Type B pancreatic cell (in vitro differentiated cells): Measurements from ENCODE around the gene DLEC1. TPM values are rescaled to one million over a fixed set of nuclear protein-coding genes. Genes with fewer than 3 reads are reported as not detected.

Experiments used
- DNase-seq: peaks from one replicate; pipeline ENCODE4 v3.0.0; 2021; ENCODE audit warnings: mixed read lengths; ENCODE audit not compliant: unreplicated experiment; ENCODE audit errors: extremely low spot score
- H3K27ac Mint-ChIP-seq: 2 replicates; pipeline ENCODE4 v1.8.0; 2021; ENCODE audit warnings: mild to moderate bottlenecking, mixed read lengths
- H3K27me3 Mint-ChIP-seq: 2 replicates; pipeline ENCODE4 v1.8.0; 2021; ENCODE audit warnings: mixed read lengths
- H3K36me3 Mint-ChIP-seq: 2 replicates; pipeline ENCODE4 v1.8.0; 2021; ENCODE audit warnings: mixed read lengths
- H3K4me1 Mint-ChIP-seq: one replicate; pipeline ENCODE4 v1.8.0; 2021; ENCODE audit warnings: mixed read lengths; ENCODE audit not compliant: unreplicated experiment
- H3K4me3 Mint-ChIP-seq: 2 replicates; pipeline ENCODE4 v1.8.0; 2021; ENCODE audit warnings: mild to moderate bottlenecking, mixed read lengths
- H3K9me3 Mint-ChIP-seq: 2 replicates; pipeline ENCODE4 v1.8.0; 2021; ENCODE audit warnings: mixed read lengths
- CTCF ChIP-seq: fragments of 200-600 bp; sonication (generic); conservative IDR thresholded peaks from 2 replicates; pipeline ENCODE4 v1.5.0; 2021; ENCODE audit warnings: antibody characterized with exemption, mild to moderate bottlenecking
- total RNA-seq: library from RNA; stranded (reverse); gene quantifications from 2 replicates; pipeline ENCODE4 v1.2.1, GENCODE V29; 2021; ENCODE audit warnings: low replicate concordance

DLEC1 gene
- total RNA-seq, 1 donor from 2014 or later: 3.2 TPM

- H3K36me3 Mint-ChIP-seq: no peaks in the 10 kb centered on the region
- TF ChIP-seq CTCF: no peak
- peaks cover 1% of the 10 kb centered on the region for H3K27me3 Mint-ChIP-seq
- DNase-seq: no peak
- H3K27ac Mint-ChIP-seq: no peak overlapping the region
- no peaks in the 10 kb centered on the region for H3K4me1 Mint-ChIP-seq
- H3K4me3 Mint-ChIP-seq: no peak overlapping the region
- H3K9me3 Mint-ChIP-seq: no peaks in the 10 kb centered on the region
Observed at GRCh38 chr3:38110314-38111050, 71.5 kb downstream of the DLEC1 start.

GRCh38 chr3:38111201-38111600 lies 72.2 kb downstream of the DLEC1 start:
- no peak for TF ChIP-seq CTCF
- no peaks in the 10 kb centered on the region for H3K4me1 Mint-ChIP-seq

GRCh38 chr3:38111696-38112377 lies 72.8 kb downstream of the DLEC1 start:
- DNase-seq: no peak
- H3K4me1 Mint-ChIP-seq: no peaks in the 10 kb centered on the region
- no peak overlapping the region for H3K4me3 Mint-ChIP-seq
- H3K36me3 Mint-ChIP-seq: no peaks in the 10 kb centered on the region
- no peak for TF ChIP-seq CTCF
- no peaks in the 10 kb centered on the region for H3K9me3 Mint-ChIP-seq
- H3K27ac Mint-ChIP-seq: no peak overlapping the region
- H3K27me3 Mint-ChIP-seq: peaks cover 6% of the 10 kb centered on the region

More at GRCh38 chr3:38111201-38111600, 72.2 kb downstream of the DLEC1 start:
- no peak for DNase-seq
- Mint-ChIP-seq H3K27ac (no peak overlapping the region), H3K9me3 (no peaks in the 10 kb centered on the region), H3K36me3 (no peaks in the 10 kb centered on the region), H3K4me3 (no peak overlapping the region), H3K27me3 (peaks cover 6% of the 10 kb centered on the region)

- H3K4me1 Mint-ChIP-seq: no peaks in the 10 kb centered on the region
- no peak overlapping the region for H3K27ac Mint-ChIP-seq
- DNase-seq: no peak
- peaks cover 6% of the 10 kb centered on the region for H3K27me3 Mint-ChIP-seq
- H3K9me3 Mint-ChIP-seq: no peaks in the 10 kb centered on the region
- no peak for TF ChIP-seq CTCF
- no peak overlapping the region for H3K4me3 Mint-ChIP-seq
- H3K36me3 Mint-ChIP-seq: no peaks in the 10 kb centered on the region
Observed at GRCh38 chr3:38112378-38112761, 73.4 kb downstream of the DLEC1 start.

GRCh38 chr3:38114052-38114874 lies 75.3 kb downstream of the DLEC1 start:
- H3K4me1 Mint-ChIP-seq: no peaks in the 10 kb centered on the region
- no peak overlapping the region for H3K4me3 Mint-ChIP-seq
- H3K27me3 Mint-ChIP-seq: peaks cover 6% of the 10 kb centered on the region
- H3K9me3 Mint-ChIP-seq: no peaks in the 10 kb centered on the region
- peak; percentile 64 for DNase-seq
- no peak for TF ChIP-seq CTCF
- no peak overlapping the region for H3K27ac Mint-ChIP-seq
- H3K36me3 Mint-ChIP-seq: no peaks in the 10 kb centered on the region
